HG02973 (cell line): ENCODE results near the gene SCN2A.
A peak's percentile ranks its signal among the peaks of the same experiment; 100 is the strongest.

ENCODE experiments used
- ATAC-seq: cut with Tn5 transposase; IDR thresholded peaks from one replicate; pipeline ENCODE4 v1.9.1; 2021; ENCODE audit warnings: moderate library complexity; ENCODE audit not compliant: unreplicated experiment

Gene SCN2A

GRCh38 chr2:165239230-165239629, at the start of gene SCN2A:
Gene SCN2A, plus strand, starts transcription at chr2:165239414. Its CDS starts 56,410 bp downstream, at chr2:165295824.
- ATAC-seq, result peak; percentile 70

GRCh38 chr2:165191096-165191728, 48.0 kb upstream of the SCN2A start:
- ATAC-seq, result no peak

GRCh38 chr2:165192729-165193128, 46.5 kb upstream of the SCN2A start:
- ATAC-seq, result no peak

- ATAC-seq, result peak; percentile 97
These were observed 45.9 kb upstream of the SCN2A start for GRCh38 chr2:165193178-165193777.

GRCh38 chr2:165196411-165196810, 42.8 kb upstream of the SCN2A start:
- no peak for ATAC-seq

- ATAC-seq, result no peak
These were observed 41.9 kb upstream of the SCN2A start for GRCh38 chr2:165197346-165197745.

DNA sequence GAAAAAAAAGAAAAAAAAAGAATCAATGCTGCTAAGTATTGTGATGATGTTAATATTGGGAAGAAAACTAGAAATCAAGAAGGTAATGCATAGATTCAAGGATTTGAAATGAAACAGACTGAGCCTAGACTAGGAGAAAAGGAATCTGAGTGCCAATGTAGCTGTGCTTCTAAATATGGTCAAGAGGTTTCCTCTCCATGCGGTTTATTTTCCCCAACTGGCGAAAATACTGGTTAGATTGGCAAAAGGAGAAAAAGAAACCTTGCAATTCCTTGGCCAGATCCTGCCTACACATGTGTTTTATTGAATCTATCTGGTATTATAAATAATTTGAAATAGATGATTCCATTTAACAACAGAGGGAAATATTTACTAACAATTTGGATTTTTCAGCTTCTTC, 41.0 kb upstream of the SCN2A start:
- no peak for ATAC-seq

GRCh38 chr2:165202239-165202638, 37.0 kb upstream of the SCN2A start:
- no peak for ATAC-seq

- ATAC-seq, result peak; percentile 56
These were observed 35.3 kb upstream of the SCN2A start, which contains the start of gene SCN3A for GRCh38 chr2:165203689-165204559. Gene SCN3A, minus strand, starts transcription at chr2:165204050. Its CDS starts 27,656 bp downstream, at chr2:165176394.

DNA sequence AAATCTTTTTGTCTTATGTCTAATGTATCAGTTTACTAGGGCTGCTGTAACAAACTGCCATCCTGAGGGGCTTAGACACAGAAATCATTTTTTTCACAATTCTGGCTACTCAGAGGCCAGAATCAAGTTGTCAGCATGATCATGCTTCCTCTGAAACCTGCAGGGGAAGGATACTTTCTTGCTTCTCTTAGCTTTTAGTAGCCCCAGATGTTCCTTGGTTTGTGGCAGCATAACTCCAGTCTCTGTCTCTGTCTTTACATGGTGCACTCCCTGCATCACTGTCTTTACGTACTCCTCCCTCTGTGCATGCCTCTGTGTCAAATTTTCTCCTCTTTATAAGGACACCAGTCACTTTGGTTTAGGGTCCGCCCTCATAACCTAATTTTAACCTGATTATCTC, 33.3 kb upstream of the SCN2A start:
- ATAC-seq, result no peak

GRCh38 chr2:165208094-165208493, 31.1 kb upstream of the SCN2A start:
- ATAC-seq, result no peak

GRCh38 chr2:165214093-165214492, 25.1 kb upstream of the SCN2A start:
- ATAC-seq, result no peak

DNA sequence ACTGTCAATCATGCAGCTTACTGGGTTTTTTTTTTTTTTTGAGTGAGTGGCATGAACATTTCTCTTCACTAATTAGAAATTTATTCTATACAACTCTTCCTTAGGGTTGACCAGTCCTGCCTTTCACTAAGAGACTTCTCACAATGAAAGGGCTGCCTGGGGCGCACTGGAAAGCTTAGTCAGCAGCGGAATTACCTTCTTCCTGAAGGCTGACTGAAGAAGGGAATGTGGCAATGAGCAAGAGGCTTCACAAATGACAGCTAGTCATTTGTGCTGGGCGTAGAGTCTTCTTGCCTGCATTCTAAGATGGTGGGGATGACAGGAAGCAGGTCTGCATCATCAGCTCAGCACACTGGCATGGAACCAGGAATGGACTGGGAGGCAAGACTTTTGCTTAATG, 19.7 kb upstream of the SCN2A start:
- no peak for ATAC-seq

GRCh38 chr2:165224941-165225340, 14.3 kb upstream of the SCN2A start:
- no peak for ATAC-seq

DNA sequence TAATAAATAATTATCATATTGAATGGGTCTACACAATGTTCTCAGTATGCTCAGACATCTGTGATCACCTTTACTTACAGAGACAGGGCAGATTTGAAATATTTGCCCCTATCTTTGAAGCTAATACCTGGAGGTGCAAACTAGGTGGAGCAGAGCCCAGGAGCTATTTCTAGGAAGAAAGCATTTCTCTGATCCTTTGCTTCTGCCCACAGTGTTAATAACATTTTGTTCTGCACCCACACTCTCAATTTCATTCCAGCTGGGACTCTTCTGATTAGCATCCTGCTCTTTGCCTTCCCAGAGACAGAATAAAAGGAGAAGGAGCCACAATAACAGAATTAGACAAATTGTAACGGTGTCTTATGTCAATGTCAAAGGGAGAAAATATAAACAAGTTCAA, 11.6 kb upstream of the SCN2A start:
- no peak for ATAC-seq

DNA sequence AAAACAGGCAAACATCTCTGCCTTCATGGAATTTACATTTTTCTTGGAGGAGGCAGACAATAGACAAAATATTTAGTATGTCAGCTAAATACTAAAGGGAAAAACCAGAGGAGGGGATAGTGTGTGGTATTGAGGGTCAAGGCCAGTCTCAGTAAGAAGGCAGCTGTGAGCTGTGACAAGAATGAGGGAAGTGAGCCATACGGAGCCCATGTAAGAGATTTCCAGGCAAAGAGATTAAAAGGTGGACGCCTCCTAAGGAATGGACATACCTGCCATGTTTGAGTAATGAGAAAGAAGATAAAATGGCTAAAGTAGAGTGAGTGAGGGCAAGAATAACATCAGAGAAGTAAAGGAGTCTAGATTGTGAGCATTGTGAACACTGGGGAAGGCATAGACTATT, 2.2 kb upstream of the SCN2A start:
- no peak for ATAC-seq

DNA sequence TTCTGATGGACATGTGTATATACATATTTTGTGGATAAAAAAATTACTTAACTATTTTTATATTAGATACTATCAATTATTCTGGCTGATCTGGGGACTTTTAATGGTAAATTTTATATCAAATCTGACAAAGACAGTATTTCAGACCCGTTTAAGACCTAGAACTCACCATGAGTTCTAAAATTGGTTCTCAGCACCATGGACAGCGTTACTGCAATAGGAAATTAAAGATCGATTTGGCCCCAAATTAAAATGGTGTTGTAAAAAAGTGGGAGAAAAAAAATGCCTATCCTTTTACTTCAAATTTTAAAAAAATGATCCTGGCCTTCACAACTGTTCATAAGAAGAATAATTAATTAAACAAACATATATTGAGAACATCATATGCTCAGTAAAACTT, 919 bp upstream of the SCN2A start:
- ATAC-seq, result no peak

GRCh38 chr2:165239856-165240515, 772 bp downstream of the SCN2A start:
- no peak for ATAC-seq

DNA sequence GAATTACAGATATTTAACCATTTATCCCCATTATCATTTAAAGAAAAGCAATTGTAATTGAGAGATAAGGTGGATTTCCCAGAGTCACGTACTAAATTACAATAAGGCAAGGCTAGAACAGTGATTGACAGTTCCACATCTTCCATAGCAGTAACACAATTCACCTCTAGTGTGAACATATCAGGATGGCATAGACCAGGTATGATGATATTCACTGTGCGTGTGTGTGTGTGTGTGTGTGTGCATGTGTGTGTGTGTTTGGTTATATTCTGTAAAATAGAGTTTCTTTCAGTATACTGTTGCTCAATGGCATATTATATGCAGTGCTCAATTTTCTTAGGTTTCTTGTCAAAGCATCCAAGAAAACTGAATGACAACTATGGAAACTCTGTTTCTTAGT, 1.7 kb downstream of the SCN2A start:
- ATAC-seq, result no peak

DNA sequence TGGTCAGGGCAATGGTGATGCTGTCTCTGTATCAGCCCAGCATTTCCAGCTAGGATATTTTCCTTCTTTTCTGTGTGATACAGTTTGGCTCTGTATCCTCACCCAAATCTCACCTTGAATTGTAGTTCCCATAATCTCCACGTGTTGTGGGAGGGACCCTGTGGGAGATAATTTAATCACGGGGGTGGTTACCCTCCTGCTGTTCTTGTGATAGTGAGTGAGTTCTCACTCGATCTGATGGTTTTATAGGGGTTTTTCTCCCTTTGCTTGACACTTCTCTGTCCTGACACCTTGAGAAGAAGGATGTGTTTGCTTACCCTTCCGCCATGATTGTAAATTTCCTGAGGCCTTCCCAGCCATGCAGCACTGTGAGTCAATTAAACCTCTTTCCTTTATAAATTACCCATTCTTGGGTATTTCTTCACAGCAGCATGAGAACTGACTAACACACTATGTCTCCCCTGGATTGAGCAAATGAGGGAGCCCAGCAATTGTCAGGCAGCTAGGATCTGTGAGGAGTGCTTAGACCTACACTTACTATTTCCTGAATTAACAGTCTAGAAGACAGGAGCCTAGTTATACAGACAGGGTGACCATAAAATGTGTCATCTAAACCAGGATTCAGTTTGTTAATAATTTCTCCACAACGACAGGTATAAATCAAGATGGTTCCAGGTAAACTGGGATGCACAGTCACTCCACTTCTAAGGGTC, 6.0 kb downstream of the SCN2A start:
- ATAC-seq, result no peak

GRCh38 chr2:165248238-165248637, 9.0 kb downstream of the SCN2A start:
- ATAC-seq, result no peak
